Sigmoid colon (tissue), 7 donors: ENCODE results near the gene KRTAP5-2. TPM values are rescaled to one million over a fixed set of nuclear protein-coding genes. Genes with fewer than 3 reads are reported as not detected.
A peak's percentile ranks its signal among the peaks of the same experiment; 100 is the strongest.

Source experiments
- DNase-seq: peaks from one replicate; pipeline ENCODE4 v3.0.0-alpha.2; 2019
- H3K27ac ChIP-seq, 4 donors: fragments of 200-600 bp; sonication (generic); one replicate each; pipeline ENCODE4 v1.5.1; 2016 to 2019; ENCODE audit warnings: mild to moderate bottlenecking in 1 of 4
- H3K27me3 ChIP-seq, 3 donors: fragments of 200-600 bp; sonication (generic); one replicate each; pipeline ENCODE4 v1.5.1; 2019; ENCODE audit warnings: mild to moderate bottlenecking in 1 of 3
- H3K36me3 ChIP-seq, 4 donors: fragments of 200-600 bp; sonication (generic); one replicate each; pipeline ENCODE4 v1.5.1; 2016 to 2019
- H3K4me1 ChIP-seq, 4 donors: fragments of 200-600 bp; sonication (generic); one replicate each; pipeline ENCODE4 v1.5.1; 2017 to 2019
- H3K4me3 ChIP-seq, 4 donors: fragments of 200-600 bp; sonication (generic); one replicate each; pipeline ENCODE4 v1.5.1; 2017 to 2019; ENCODE audit warnings: mild to moderate bottlenecking in 2 of 4, moderate library complexity in 1 of 4
- H3K9me3 ChIP-seq, 4 donors: fragments of 200-600 bp in 3 of 4; sonication (generic) in 3 of 4; one replicate each; pipeline versions ENCODE4 v1.5.1 to v1.6.1; 2013 to 2019
- CTCF ChIP-seq, 4 experiments: fragments of 450-650 bp in 3 of 4; fragments of 200-600 bp in 1 of 4; IDR thresholded peaks; one replicate each; pipeline ENCODE4 v1.5.1; 2016 to 2019; ENCODE audit warnings: antibody characterized with exemption in 4 of 4, mild to moderate bottlenecking in 3 of 4, moderate library complexity in 2 of 4
- EP300 ChIP-seq, 4 donors: sonication (generic); formaldehyde crosslinking; IDR thresholded peaks; one replicate each; pipeline ENCODE4 v1.6.1; 2017; ENCODE audit warnings: antibody characterized with exemption in 4 of 4
- POLR2A ChIP-seq, 2 donors: fragments of 450-650 bp; IDR thresholded peaks; one replicate each; pipeline ENCODE4 v1.6.1; 2016; ENCODE audit warnings: antibody characterized with exemption in 2 of 2, mild to moderate bottlenecking in 2 of 2, moderate library complexity in 2 of 2
- POLR2AphosphoS5 ChIP-seq, 4 donors: sonication (generic); formaldehyde crosslinking; IDR thresholded peaks; one replicate each; pipeline ENCODE4 v1.6.1; 2017; ENCODE audit warnings: antibody characterized with exemption in 4 of 4
- WGBS, 2 donors: extraction: QIAGEN DNeasy Blood & Tissue Kit; methylation state at CpG; one replicate each; pipeline ENCODE4 v1.1.7; 2013; 5-methylcytosine and 5-hydroxymethylcytosine counted together
- intact Hi-C: fragments of 100-400 bp; cut with DNase I; formaldehyde crosslinking; loops from one replicate; pipeline ENCODE4 v1.15.1; 2023
- polyA plus RNA-seq, 3 donors: library from polyadenylated mRNA; stranded (reverse); fragments of 200-250 nt; gene quantifications; one replicate each; pipeline ENCODE4 v1.2.3, GENCODE V29; 2013
- total RNA-seq, 4 donors: library from RNA; depleted of rRNA; stranded (reverse); fragments of >200 nt; gene quantifications; one replicate each; pipeline ENCODE4 v1.1.0, GENCODE V29; 2016
- donor health status: healthy with polysubstance abuse.
- donor health status: Bipolar disorder and iron deficiency.
- donor health status: healthy.

The KRTAP5-2 gene
- total and polyA plus RNA-seq, 7 donors: 0.29 TPM; not detected in 6

GRCh38 chr11:1573077-1573902, 24.8 kb downstream of the KRTAP5-2 start:
- no peaks in the 10 kb centered on the region for H3K27me3 ChIP-seq
- H3K9me3 ChIP-seq: no peaks in the 10 kb centered on the region
- no peak for TF ChIP-seq CTCF (IDR thresholded peaks at IDR 0.05)
- peak in 1 of 4 donors; percentile 32 for TF ChIP-seq POLR2AphosphoS5 (IDR thresholded peaks at IDR 0.05)
- 1 to 4% methylated on average over 36 to 37 of the region's 37 CpGs for WGBS, 2 donors
- H3K4me1 ChIP-seq: peaks cover 0 to 58% (median 51%) of the 10 kb centered on the region in 4 donors
- peak overlapping the region; percentile 77 to 87 (median 78) for H3K27ac ChIP-seq
- DNase-seq: peak; percentile 74
- H3K36me3 ChIP-seq: no peaks in the 10 kb centered on the region
- peak overlapping the region in 3 of 4 donors; percentile 51 to 77 (median 62) for H3K4me3 ChIP-seq
- intact Hi-C loops: loop anchor here (5.0 kb wide), 1 partner anchor 116 kb away; no protein-coding TSS in a partner anchor

GRCh38 chr11:1572197-1573076, 25.7 kb downstream of the KRTAP5-2 start, which contains the start of gene DUSP8:
DUSP8 (minus strand) TSS chr11:1572271; CDS start chr11:1565826, 6,445 bp downstream.
- Histone ChIP-seq H3K36me3 (no peaks in the 10 kb centered on the region), H3K27me3 (no peaks in the 10 kb centered on the region), H3K4me1 (peaks cover 0 to 66% (median 58%) of the 10 kb centered on the region in 4 donors), H3K4me3 (peak within 1 kb of the TSS; percentile 45 to 77 (median 56)), H3K27ac (peak within 1 kb of the TSS; percentile 80 to 99 (median 83)), H3K9me3 (no peaks in the 10 kb centered on the region)
- no peak for TF ChIP-seq POLR2A (IDR thresholded peaks at IDR 0.05)
- peak in 3 of 4 donors; percentile 18 to 35 (median 24) for TF ChIP-seq POLR2AphosphoS5 (IDR thresholded peaks at IDR 0.05)
- intact Hi-C loops: loop anchor here (1.0 to 5.0 kb wide), 2 partner anchors 14 to 115 kb away; no protein-coding TSS in a partner anchor
- WGBS, 2 donors: 1% methylated on average over 124 of the region's 124 CpGs
- DNase-seq: peak; percentile 96

- H3K27me3 ChIP-seq: no peaks in the 10 kb centered on the region
- intact Hi-C loops: loop anchor here (1.0 to 5.0 kb wide), 2 partner anchors 13 to 114 kb away; no protein-coding TSS in a partner anchor
- WGBS, 2 donors: 1% methylated on average over 91 of the region's 91 CpGs
- H3K36me3 ChIP-seq: no peaks in the 10 kb centered on the region
- DNase-seq: no peak
- H3K27ac ChIP-seq: peak overlapping the region; percentile 80 to 99 (median 83)
- H3K9me3 ChIP-seq: no peaks in the 10 kb centered on the region
- peaks cover 0 to 72% (median 62%) of the 10 kb centered on the region in 4 donors for H3K4me1 ChIP-seq
- peak overlapping the region; percentile 45 to 77 (median 56) for H3K4me3 ChIP-seq
- TF ChIP-seq EP300 (IDR thresholded peaks at IDR 0.05) (no peak), POLR2A (IDR thresholded peaks at IDR 0.05) (no peak), POLR2AphosphoS5 (IDR thresholded peaks at IDR 0.05) (no peak), CTCF (IDR thresholded peaks at IDR 0.05) (no peak)
Measured at GRCh38 chr11:1571760-1572196, 26.3 kb downstream of the KRTAP5-2 start.

- Histone ChIP-seq H3K9me3 (no peaks in the 10 kb centered on the region), H3K36me3 (no peaks in the 10 kb centered on the region), H3K4me1 (peaks cover 0 to 78% (median 65%) of the 10 kb centered on the region in 4 donors), H3K27me3 (no peaks in the 10 kb centered on the region), H3K4me3 (peak overlapping the region; percentile 45 to 75 (median 55)), H3K27ac (peak overlapping the region; percentile 80 to 99 (median 83))
- TF ChIP-seq POLR2A (IDR thresholded peaks at IDR 0.05): no peak
- peak in 2 of 4 donors; percentile 25 to 41 for TF ChIP-seq POLR2AphosphoS5 (IDR thresholded peaks at IDR 0.05)
- peak; percentile 75 for DNase-seq
- intact Hi-C loops: loop anchor here (5.0 kb wide), 1 partner anchor 114 kb away; no protein-coding TSS in a partner anchor
- 8 to 10% methylated on average over 58 of the region's 58 CpGs for WGBS, 2 donors
Measured at GRCh38 chr11:1570896-1571759, 27.0 kb downstream of the KRTAP5-2 start.

GRCh38 chr11:1570531-1570895, 27.6 kb downstream of the KRTAP5-2 start:
- peak; percentile 63 for DNase-seq
- peak overlapping the region; percentile 80 to 99 (median 83) for H3K27ac ChIP-seq
- no peak for TF ChIP-seq POLR2A (IDR thresholded peaks at IDR 0.05)
- TF ChIP-seq EP300 (IDR thresholded peaks at IDR 0.05): no peak
- no peak for TF ChIP-seq POLR2AphosphoS5 (IDR thresholded peaks at IDR 0.05)
- H3K4me1 ChIP-seq: peaks cover 0 to 84% (median 68%) of the 10 kb centered on the region in 4 donors
- H3K9me3 ChIP-seq: no peaks in the 10 kb centered on the region
- no peaks in the 10 kb centered on the region for H3K36me3 ChIP-seq
- WGBS, 2 donors: 81 to 86% methylated on average over 8 of the region's 8 CpGs
- peak overlapping the region in 3 of 4 donors; percentile 48 to 75 (median 62) for H3K4me3 ChIP-seq
- no peaks in the 10 kb centered on the region for H3K27me3 ChIP-seq
- intact Hi-C loops: loop anchor here (5.0 kb wide), 1 partner anchor 113 kb away; no protein-coding TSS in a partner anchor
